Measurements from ENCODE around the gene ADSS1.
"Not testable (repeated sequence)": the region's sequence is repeated elsewhere in the genome, so short reads cannot be mapped to it uniquely, and the experiment has no call there.

Gene ADSS1

DNA sequence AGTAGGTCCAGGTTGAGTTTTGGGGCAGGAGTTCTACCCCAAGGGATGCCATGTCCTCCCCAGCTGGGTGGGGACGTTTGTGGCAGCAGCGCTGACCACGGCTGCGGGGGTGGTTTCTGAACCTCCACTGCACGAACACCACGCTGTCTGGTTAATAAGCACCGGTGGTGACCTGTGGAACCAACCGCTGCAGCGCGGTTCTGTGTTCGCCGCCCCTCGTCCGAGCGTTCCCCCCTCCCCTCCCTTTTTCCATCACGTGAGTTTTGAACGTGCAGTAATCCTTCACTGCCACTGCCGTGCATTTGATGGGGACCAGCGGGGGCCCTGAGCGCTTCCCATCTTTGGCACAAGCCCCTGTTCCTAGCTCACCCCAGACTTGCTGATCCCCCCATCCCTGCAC, 6.4 kb upstream of the ADSS1 start:
- no peak for DNase-seq

DNA sequence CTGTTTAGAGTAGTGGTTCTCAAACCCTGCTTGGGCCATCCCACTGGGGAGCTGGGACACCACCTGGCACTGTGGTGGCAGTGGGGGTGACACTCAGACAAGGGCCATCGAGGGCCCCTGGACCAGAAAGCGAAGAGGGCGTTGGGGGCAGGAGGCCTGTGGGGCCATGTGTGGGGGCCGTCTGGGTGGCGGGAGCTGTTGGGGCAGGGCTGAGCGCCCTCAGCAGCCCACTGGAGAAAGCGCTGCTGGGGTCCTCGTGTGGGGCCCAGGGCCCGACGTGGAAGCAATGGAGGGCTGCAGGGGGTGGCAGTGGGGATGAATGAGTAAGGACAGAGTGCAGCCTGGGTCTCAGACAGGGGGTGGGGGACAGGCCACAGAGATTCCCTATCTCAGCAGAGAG, 5.9 kb upstream of the ADSS1 start:
- no peak for DNase-seq

DNA sequence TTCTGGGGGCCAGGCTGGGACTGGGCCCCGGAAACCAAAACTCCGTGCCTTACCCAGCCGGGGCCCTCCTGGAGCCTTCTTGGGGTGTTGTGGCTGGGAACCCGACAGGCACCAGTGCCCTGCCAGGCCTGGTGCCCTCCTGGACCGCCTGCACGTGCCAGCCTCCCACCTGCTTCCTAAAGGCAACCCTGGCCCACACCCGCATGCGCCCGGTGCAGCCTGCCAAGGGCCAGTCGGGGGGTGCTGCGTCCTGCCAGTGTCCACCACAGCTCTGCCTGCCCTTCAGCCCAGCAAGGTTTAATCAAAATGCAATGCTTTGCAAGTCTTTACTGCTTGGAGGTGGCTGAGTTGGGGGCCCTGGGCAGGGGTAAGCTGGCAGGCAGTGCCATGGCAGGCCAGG, 5.2 kb upstream of the ADSS1 start:
- DNase-seq: no peak

DNA sequence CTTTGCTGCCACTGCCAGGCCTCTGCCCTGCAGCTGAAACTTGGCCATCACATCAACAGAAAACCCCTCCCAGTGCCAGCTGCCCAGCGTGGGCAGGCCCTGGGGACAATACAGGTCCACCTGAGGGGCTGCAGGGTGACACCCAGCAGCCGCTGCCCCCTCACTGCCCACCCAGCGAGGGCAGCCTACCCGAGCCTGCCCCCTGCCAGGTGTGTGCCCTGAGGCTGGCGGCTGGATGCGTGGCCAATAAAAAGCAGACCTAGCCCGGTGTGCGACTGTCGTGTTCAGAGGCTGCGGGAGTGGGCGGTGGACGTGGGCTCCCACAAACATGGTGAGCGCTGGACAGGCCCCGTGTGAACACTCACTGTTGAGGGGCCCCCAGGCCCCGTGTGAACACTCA, 4.7 kb upstream of the ADSS1 start:
- no peak for DNase-seq

DNA sequence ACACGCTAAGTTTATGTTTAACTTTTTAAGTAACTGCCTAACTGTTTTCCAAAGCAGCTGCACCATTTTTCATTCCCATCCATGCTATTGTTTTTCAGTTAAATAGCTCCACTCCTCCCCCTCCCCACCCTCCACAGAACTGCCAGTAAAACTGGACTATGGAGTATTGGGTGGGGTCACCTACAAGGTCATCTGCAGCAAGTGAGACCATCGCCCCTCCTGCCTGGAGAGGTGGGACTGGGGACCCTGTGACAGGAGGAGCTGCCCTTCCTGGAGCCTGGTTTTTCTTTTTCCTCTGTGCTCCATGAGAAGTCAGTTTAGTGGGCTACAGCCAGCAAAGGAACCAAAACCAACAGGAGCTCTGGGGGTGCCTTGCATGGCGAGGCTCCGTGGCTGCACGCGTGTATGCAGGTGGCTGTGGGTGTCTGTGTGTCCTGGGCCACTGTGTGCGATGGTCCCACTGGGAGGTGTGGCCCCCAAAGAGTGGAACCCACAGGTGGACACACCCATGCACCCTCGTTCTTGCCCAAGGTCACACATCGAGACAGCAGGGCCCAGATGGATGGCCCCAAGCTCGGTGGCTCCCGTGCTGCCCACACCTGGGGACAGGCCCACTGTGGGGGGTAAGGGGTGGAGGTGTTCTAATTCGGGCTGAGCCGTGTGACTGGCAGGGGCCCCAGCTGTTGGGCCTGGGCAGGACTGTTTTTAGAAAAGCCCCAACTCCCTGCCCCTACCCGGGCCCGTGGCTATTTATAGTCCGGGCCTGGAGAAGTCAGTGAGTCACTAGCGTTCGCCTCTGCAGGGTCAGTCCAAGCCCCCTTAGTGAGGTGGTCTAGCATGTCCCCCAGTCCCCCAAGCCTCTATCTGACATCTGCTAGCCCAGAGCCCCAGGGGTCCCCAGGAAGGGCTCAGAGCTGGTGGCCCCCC, 2.3 kb upstream of the ADSS1 start:
- DNase-seq: no peak

DNA sequence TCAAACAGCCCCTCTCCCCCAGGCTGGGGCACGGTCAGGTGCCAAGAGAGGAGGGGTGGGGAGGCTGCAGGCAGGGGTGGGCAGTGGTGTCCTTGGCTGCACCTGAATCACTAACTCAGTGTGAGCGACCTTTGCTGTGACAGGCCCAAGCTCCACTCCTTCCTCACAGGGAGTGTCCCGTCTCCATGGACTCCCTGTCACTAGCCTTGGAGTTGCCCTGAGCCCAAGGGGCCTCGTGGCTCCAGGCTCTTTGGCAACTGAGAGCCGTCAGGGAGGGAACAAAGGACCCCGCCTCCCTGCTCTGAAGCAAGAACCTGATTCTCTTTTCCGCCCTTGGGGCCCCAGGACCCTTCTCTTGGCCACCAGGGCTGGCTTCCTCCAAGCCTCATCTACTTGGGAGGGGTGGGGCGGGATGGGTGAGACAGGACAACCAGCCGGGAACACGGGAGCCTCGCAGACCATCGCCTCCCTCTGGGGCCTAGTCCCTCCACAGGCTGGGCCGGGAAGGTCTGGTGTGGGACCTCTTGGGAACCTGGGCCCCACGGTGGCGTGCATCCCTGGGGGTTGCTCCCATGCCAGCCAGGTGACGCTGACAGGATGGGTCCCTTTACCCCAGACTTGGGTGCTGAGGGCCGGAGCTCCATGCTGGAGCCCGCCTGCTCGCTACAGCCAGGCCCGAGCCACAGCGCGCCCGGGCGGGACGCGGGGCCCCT, 935 bp upstream of the ADSS1 start:
- no peak for DNase-seq

DNA sequence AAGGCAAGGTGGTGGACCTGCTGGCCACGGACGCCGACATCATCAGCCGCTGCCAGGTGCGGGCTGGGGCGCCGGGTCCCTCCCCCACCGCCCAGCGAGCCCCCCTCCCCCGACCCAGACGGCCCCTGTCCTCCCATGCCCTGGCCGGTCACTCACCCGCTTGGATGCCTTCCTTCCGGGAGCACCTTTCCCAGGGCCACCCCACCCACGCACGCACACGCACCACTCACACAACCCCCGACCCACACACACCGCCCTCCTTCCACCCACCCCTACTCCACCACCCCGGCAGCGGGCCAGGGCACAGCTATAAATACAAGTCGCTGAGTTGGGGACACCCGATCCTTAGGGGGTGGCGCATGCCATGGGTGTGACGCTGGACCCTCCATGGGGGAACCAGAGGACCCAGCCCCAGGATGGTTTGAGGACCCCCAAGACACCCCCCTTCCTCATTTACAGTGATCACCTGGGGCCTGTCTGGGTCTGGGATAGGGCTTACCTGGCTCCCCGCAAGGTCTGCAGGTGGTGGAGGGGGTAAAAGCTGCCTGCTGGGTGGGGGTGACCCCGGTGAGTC, 465 bp downstream of the ADSS1 start:
- DNase-seq: peak; percentile 17

DNA sequence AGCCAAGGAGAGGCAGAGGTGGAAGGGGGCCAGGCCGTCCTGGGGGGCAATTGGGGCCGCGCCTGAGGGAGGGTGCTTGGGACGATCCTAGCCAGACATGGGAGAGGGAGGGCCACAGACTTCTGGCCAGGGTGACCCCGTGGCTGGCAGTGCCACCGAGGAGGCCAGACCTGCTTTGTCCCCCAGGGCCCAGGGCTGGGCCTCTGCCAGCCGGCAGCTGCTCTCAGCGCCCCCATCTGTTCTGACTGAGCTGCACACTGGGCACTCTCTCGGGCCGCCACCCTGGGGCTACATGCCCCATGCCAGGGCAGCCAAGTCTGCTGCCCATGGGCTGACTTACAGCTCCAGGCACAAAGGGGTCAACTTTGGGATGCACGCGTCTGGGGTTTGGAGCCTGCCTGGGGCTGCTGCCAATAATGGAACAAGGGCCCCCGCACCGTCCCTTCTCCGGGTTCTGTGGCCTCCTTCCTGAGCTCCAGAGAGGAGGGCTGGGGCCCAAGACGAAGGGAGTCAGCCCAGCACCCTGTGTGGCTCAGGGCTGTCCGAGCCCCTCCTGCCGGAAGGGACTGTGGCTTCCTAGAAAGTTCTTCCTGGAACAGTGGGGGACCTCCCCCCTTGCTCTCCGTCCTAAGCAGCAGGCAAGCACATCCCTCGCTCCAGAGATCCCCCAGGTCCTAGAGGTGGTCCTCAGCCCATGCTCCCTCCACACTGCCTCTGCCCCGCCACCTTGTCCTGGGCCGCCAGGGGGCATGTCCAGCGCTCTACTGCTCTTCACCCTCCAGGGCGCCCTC, 1.1 kb downstream of the ADSS1 start:
- DNase-seq: no peak

DNA sequence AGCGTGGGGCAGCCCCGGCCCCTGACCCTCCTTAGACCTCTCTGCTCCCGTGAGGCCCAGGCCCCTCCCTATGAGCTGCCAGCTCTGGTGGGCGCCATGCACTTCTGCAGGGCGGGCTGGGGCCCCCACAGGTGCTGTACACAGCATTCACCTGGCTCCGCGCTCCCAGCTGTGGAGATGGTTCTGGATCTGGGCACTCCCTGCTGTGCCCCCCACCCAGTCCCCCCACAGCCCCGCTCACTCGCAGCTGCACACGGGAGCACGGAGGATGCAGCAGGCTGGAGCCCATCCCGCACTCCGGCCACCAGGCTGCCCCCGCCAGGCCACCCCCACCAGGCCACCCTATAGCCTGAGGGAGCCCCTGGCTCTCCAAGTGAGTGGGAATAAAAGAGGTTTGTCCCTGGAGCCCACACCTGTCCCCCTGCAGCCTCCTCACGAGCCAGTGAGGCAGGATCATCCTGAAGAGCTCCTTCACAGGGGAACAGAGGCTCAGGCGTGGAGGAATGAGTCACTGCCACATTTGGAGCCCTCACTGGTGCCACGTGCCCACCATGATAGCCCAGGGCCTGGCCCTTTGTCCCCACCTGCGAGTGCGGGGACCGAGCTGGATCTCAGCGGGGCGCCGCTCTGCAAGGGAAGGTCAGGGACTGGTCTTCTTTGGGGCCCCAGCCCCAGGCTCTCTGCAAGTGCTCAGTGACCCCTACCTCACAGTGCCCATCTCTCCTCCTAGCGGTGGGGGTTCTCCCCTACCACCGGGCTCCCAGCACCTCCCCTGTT, 1.9 kb downstream of the ADSS1 start:
- DNase-seq: no peak

DNA sequence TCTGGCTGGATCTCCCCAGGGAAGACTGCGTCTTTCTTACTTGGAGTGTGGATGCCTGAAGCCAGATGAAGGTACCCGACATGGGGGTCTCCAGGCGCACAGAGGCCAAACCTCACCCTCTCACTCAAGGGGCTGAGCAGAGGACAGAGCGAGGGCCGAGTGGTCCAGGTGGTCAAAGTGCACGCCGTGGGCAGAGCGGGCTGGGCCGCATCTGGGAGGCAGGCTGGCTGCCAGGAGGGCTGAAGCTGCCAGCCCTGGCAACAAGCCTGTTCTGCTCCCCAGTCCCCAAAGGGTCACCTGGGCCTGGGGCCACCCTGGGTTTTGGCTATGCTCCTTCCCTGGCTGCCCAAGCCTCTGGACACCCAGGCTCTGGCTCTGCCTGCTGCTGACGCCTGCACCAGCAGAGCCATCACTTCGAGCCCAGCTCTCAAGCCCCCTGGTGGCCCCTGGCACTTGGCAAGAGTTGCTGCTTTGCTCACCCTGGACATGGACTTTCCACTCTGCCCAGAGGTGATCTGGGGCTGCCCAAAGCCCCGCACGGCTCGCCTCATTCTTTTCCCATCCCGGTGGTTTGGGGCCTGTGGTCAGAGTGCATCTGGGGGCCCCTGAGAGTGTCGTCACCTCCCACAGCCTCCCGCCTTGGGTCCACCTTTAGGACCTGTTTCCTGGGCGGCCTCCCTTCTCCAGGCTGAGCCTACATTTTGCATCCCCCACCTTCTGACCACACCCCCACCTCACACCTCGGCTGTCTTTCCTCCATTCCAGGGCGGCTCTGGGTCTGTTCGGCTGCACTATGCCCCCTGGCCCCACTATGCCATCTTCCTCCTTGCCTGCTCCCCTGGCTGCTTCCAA, 2.8 kb downstream of the ADSS1 start:
- DNase-seq: no peak

DNA sequence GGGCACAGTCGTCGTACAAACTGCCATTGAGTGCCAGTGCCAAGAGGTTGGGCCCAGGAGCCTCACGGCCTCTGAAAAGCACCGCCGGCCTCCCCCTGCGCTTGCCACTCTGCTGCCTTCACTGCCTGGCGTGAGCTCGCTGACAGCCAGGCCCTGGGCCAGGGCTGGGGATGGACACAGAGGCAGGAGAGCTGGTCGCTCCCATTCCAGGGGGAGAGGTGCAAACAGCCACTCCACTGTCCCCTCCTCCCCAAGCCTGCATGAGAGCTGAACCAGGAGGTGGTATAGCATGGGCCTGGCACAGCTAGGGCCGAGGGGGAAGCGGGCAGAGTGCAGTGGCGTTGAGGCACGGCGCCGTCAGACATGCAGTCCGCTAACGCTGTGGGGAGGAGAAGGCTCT, 4.6 kb downstream of the ADSS1 start:
- DNase-seq: no peak

DNA sequence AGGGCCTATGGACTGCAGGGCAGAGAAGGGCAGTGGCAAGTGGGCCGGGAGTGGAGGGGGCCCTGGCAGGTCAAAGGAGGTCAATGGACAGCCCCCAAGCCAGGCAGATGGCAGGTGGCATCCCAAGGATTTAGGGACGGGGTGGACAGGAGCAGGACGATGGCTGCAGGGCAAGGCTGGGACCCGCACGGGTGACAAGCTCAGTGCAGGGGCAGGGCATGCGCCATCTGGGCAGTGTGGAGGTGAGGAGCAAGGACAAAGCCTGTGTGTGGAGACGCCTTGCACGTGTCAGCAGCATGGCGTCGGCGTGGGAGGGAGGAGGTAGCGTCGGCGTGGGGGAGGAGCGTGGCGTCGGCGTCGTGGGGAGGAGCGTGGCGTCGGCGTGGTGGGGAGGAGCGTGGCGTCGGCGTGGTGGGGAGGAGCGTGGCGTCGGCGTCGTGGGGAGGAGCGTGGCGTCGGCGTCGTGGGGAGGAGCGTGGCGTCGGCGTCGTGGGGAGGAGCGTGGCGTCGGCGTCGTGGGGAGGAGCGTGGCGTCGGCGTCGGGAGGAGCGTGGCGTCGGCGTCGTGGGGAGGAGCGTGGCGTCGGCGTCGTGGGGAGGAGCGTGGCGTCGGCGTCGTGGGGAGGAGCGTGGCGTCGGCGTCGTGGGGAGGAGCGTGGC, 5.3 kb downstream of the ADSS1 start:
- not testable (repeated sequence) for DNase-seq

DNA sequence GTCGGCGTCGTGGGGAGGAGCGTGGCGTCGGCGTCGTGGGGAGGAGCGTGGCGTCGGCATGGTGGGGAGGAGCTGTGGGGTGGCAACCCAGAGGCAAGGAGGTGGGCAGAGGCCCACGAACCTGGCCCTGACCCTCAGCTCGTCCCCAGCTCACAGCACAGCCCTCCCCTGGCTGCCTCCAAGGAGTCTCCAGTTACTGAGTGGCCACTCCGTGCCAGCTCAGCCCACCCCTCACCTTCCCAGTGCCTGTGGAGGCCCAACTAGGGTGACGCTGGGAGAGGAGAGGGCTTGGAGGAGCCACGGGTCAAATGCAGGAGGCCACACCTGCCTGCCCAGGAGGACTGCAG, 5.8 kb downstream of the ADSS1 start:
- no peak for DNase-seq

DNA sequence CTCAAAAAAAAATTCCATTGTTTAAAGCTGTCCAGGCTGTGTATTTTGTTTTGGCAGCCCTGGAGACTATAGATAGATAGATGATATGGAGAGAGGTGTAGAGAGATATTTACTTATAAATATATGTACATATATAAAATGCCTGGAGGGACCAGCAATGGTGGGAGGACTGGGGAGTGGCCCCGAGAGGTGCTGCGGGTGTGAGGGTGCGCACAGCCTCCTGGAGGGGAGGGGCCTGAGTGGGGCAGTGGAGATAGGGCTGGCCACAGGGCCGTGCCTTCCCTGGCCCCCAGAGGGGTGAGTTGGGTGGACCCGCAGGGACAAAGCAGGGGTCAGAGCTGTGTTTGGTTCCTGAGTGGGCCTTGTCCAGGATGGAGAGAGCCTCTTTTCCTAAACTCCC, 6.5 kb downstream of the ADSS1 start:
- DNase-seq: no peak

DNA sequence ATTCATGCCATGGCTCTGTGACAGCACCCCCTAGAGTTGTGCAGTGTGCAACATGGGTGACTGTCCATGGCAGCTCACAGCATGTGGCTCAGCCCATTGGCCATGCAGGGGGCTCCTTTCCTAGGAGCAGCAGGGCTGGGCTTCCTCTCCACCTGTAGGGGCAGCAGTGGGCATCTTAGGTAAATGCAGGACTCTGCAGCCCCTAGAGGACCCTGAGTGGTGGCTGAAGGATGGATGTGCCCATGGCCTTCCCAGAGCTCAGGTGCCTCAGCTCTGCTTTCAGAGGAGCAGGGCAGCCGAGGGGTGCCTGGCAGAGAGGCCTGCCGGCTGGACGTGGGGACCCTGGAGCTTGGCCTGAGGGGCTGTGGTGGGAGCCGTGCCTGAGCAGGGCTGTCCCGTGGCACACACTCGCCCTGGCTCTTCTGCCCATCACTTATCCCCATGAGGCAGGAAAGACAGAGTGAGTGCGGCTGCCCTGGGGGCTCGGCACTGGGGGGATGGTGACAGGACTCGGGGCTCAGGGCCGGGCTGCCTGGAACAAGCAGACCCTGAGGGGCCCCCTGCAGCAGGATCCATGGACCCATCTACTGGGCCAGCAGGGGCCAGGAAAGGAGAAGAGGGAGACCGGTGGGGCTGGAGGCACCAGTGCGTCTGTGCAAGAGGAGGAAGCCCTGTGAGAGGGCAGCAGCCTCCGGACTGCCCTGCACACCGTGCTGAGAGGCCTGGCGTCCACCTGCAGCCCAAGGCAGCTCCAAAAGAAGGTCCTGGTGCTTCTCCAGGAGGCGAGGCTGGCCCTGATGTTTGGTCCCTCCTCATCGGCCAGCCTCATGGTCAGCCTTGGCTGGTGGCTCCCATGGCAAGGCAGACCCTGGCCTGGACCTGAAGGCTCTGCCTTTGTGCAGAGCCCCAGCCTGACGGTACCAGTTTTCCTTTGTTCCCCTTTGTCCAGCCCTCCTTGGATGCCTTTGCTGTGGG, 7.6 kb downstream of the ADSS1 start:
- DNase-seq: peak; percentile 1

DNA sequence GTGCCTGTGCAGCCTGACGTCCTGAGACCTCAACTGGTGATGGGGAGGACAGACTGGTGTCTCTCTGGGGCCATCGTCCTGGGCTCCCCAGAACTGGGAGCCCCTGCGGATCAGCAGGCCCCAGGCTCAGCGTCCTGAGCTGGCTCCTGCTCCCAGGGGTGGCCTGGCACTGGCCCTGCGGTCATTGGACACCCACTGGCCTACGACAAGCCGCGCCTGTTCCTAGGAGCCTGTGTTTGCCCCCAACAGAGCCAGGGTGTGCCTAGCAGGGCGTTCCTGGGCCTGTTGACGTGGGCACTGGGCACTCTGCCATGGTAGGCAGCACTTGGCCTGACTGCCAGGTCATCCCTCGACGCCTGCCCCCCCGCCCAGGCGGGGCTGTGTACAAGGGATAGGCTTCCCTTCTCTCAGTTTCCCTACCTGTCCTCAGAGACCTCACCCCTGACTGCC, 8.4 kb downstream of the ADSS1 start:
- DNase-seq: no peak

DNA sequence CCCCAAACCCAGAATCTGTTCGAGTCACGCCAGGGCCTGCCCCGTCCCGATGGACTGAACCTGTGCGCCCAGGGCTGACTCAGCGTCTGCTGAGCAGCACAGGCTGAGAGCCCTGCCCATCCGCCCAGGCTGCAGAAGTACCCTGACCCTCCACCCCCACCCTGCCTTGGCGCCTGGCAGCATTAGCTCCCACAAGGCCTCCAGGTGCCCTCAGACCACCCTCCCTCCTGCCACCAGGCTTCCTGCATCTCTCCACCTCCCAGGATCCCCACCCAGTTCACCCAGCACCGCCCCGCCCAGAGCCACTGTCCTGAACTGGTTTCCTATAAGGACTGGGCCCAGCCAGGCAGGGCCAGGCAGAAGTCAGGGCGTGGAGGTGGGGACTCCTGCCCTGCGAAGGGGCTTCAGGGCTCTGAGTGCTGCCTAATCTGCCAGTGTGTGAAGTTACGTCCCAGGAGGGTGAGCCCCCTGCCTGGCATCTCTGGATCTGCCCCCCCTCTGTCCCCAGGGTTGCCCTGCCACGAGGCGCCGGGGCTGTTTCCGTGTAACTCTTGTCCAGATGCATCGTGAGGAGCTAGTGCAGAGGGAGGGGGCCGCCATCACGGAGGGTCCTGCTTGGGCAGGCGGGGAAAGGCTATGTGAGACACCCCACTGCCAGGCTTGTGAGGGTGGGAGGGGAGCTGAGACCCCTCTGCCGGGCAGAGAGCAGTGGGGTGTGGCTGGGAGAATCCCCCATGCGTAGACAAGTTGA, 9.1 kb downstream of the ADSS1 start:
- no peak for DNase-seq

DNA sequence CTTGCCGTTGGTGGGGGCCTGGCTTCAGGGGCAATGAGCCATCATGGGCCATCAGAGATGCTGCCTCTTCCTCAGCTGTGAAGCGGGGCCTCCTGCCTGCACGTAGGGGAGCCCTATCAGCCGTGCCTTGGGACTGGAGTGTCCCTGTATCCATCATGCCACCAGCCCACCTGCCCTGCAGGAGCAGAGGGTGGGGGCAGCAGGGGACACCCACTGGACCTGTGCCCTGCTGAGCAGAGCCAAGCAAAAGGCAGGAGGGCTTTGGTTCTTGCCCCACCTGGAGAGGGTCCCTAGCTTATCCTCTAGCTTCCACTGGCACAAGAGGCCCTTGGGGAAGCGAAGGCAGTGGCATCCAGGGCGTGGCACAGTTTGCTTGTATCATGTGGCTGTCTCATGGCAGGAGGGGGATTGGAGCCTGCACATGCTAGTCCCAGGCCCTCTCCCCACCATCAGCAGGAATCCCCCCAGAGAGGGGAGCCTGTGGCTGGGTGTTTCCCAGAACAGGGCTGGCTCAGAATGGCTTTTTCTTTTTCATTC, 10.1 kb downstream of the ADSS1 start:
- no peak for DNase-seq

DNA sequence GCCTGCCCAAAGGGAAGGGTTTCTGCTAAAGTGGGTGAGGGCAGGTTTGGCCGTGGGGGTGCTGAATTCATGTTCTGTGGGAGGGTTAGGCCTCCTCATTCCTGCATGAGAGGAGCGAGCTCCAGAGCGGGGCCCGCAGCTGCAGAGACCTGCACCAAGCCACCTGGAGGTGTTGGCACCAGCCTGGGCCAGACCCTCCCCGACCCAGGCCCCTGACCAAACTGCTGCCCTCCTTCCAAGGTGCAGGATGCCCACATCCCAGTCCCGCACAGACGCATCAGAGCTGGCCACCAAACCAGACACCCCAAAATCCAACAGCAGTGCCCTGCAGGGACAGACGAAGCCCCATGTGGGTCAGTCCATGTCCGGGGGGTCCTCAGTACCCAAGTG, 10.6 kb downstream of the ADSS1 start:
- DNase-seq: no peak
